Progenitor cell of endocrine pancreas (in vitro differentiated cells): ENCODE measurements around the gene MAFG. TPM values are rescaled to one million over a fixed set of nuclear protein-coding genes. Genes with fewer than 3 reads are reported as not detected.
A peak's percentile ranks its signal among the peaks of the same experiment; 100 is the strongest.

ENCODE experiments used
- DNase-seq: peaks from one replicate; pipeline ENCODE4 v3.0.0; 2021; ENCODE audit warnings: low spot score; ENCODE audit not compliant: unreplicated experiment
- H3K27ac Mint-ChIP-seq: 2 replicates; pipeline ENCODE4 v1.8.0; 2021; ENCODE audit warnings: mild to moderate bottlenecking, moderate library complexity, mixed read lengths
- H3K27me3 Mint-ChIP-seq: 2 replicates; pipeline ENCODE4 v1.8.0; 2021; ENCODE audit warnings: mixed read lengths
- H3K36me3 Mint-ChIP-seq: 2 replicates; pipeline ENCODE4 v1.8.0; 2022; ENCODE audit warnings: mixed read lengths; ENCODE audit not compliant: insufficient read depth
- H3K4me1 Mint-ChIP-seq: 2 replicates; pipeline ENCODE4 v1.8.0; 2021; ENCODE audit warnings: low read depth, mixed read lengths
- H3K4me3 Mint-ChIP-seq: 2 replicates; pipeline ENCODE4 v1.8.0; 2021; ENCODE audit warnings: low read depth, mild to moderate bottlenecking, moderate library complexity, mixed read lengths
- H3K9me3 Mint-ChIP-seq: 2 replicates; pipeline ENCODE4 v1.8.0; 2021; ENCODE audit warnings: low read depth, mixed read lengths
- long read RNA-seq: library from polyadenylated mRNA; unstranded; transcript quantifications from one replicate; pipeline ENCODE4 v2.0.0, GENCODE V29; 2020
- total RNA-seq: library from RNA; stranded (reverse); gene quantifications from 2 replicates; pipeline ENCODE4 v1.2.1, GENCODE V29; 2021
- TF ChIP-seq, protein P1 (sequence below): fragments of 200-600 bp; sonication (generic); IDR thresholded peaks from one replicate; pipeline ENCODE4 v1.5.0; 2021; ENCODE audit warnings: antibody characterized with exemption, mild to moderate bottlenecking; ENCODE audit not compliant: unreplicated experiment

Gene MAFG
- total RNA-seq: 29.5 and 30.2 TPM in 2 replicates
- long read RNA-seq, partial matches to known transcripts: 0 of 4 reads
- long read RNA-seq, other reads (novel, unspliced or antisense): 3 of 4 reads

DNA sequence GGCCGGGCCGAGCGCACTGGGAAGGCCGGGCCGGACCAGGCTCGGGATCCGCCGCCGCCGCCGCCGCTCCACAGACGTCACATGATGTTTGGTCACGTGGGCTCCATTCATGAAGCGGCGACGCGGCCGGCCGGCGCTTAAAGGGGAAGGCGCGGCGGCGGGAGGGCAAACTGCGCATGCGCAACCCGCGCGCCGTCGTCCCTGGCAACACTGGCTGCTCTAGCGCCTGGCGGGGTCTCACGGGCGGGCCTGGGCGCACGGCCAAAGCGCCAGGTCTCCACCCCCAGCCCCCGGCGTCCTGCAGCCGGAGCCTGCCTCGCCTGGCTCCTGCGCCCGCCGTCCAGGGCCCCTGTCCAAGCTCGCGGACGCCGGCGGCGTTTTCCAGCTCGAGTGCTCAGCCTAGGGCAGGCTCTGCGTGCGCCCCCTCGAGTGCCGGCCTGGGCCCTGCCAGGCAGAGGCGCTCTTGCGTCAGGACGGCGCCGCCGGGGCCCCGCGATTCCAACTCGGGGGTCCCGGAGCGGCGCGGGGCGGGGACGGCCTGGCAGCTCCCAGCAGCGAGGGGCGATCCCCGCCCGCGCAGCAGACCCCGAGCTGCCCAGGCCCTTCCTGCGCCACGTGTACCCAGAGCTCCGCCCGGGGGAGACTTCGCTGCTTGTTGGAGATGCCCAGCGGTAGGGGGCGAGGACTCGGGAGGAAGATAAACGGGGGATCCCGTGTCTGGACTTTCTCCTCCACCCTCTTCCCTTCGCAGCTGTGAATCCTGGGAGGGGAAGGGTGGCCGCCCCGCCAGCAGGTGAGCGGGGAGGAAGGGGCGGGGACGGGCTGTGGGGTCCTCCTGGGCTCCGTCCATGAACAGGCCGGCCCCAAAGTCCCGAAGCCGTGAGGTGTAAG, at the start of gene MAFG:
Gene MAFG (minus strand): TSS at position 83 of the 891 bp plus-strand sequence. CDS start 4,550 bp downstream, outside the sequence.
- peak within 1 kb of the TSS; percentile 99 for H3K27ac Mint-ChIP-seq
- peaks cover 22% of the 10 kb centered on the region for H3K4me1 Mint-ChIP-seq
- H3K36me3 Mint-ChIP-seq: no peaks in the 10 kb centered on the region
- H3K9me3 Mint-ChIP-seq: no peaks in the 10 kb centered on the region
- peak within 1 kb of the TSS; percentile 86 for H3K4me3 Mint-ChIP-seq
- H3K27me3 Mint-ChIP-seq: peaks cover 3% of the 10 kb centered on the region
- TF ChIP-seq, protein P1, sequence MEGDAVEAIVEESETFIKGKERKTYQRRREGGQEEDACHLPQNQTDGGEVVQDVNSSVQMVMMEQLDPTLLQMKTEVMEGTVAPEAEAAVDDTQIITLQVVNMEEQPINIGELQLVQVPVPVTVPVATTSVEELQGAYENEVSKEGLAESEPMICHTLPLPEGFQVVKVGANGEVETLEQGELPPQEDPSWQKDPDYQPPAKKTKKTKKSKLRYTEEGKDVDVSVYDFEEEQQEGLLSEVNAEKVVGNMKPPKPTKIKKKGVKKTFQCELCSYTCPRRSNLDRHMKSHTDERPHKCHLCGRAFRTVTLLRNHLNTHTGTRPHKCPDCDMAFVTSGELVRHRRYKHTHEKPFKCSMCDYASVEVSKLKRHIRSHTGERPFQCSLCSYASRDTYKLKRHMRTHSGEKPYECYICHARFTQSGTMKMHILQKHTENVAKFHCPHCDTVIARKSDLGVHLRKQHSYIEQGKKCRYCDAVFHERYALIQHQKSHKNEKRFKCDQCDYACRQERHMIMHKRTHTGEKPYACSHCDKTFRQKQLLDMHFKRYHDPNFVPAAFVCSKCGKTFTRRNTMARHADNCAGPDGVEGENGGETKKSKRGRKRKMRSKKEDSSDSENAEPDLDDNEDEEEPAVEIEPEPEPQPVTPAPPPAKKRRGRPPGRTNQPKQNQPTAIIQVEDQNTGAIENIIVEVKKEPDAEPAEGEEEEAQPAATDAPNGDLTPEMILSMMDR: peak; percentile 49
- peak; percentile 91 for DNase-seq

DNA sequence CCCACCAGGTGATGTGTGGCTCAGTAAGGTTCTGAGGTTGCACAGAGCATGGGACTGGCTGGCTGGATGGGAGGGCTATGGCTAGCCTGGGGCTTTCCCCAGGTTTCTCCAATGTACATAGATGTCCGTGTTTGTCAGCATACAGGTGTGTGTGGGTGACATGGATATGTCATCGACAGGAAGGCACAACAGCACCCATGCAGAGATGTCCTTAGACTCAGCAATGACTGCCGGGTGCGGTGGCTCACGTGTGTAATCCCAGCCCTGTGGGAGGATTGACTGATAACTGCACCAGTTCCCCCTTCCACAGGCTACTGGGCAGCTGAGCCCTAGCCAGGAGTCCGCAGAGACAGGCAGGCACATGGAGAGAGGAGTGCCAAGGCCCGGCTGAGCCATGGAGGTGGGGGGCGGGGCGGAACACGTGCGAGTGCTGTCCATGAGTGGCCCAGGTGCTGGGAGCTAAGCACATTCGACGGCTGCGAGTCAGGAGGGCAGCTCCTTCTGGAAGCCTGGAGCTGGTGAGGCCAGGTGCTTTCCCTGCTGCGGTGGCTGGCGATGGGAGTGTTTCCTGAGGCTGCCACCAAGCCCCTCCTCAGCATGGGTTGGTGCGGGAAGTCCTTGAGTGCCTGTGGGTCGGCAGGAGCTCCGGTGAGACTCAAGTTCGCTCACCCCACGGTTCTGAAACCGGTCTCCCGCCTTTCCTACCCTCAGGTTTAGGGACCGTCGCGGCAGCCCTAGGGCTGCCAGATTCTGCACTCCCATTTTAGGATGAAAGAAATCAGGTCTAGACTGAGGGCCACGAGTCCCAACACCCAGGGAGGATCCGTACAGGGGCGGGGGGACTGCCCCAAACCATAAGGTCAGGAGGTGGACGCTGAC, 49.0 kb upstream of the MAFG start:
- Mint-ChIP-seq H3K36me3 (no peaks in the 10 kb centered on the region), H3K27ac (peak overlapping the region; percentile 94), H3K27me3 (peaks cover 10% of the 10 kb centered on the region), H3K4me3 (peak overlapping the region; percentile 88), H3K4me1 (peaks cover 2% of the 10 kb centered on the region), H3K9me3 (no peaks in the 10 kb centered on the region)
- TF ChIP-seq, protein P1: no peak
- DNase-seq: no peak

DNA sequence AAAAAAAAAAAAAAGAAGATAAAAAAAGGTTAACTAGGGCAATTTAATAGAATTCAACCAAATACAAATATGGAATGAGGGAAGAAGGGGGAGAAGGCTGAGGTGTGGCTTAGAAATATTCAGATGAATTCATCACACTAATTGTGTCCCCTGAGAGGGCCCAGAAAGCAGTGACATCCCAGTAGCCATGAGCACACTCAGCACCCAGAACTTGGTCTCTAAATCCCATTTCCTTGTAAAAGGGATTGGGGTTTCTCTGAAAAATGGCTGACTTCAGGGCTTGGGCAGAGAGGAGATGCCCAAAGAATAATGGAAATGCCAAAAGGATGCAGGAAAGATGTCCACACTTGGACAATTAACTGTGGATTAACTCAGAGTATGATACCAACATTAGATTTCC, 45.9 kb upstream of the MAFG start:
- Mint-ChIP-seq H3K27ac (no peak overlapping the region), H3K4me1 (no peaks in the 10 kb centered on the region), H3K36me3 (no peaks in the 10 kb centered on the region), H3K4me3 (no peak overlapping the region), H3K27me3 (peaks cover 10% of the 10 kb centered on the region), H3K9me3 (no peaks in the 10 kb centered on the region)
- no peak for DNase-seq
- TF ChIP-seq, protein P1: no peak

DNA sequence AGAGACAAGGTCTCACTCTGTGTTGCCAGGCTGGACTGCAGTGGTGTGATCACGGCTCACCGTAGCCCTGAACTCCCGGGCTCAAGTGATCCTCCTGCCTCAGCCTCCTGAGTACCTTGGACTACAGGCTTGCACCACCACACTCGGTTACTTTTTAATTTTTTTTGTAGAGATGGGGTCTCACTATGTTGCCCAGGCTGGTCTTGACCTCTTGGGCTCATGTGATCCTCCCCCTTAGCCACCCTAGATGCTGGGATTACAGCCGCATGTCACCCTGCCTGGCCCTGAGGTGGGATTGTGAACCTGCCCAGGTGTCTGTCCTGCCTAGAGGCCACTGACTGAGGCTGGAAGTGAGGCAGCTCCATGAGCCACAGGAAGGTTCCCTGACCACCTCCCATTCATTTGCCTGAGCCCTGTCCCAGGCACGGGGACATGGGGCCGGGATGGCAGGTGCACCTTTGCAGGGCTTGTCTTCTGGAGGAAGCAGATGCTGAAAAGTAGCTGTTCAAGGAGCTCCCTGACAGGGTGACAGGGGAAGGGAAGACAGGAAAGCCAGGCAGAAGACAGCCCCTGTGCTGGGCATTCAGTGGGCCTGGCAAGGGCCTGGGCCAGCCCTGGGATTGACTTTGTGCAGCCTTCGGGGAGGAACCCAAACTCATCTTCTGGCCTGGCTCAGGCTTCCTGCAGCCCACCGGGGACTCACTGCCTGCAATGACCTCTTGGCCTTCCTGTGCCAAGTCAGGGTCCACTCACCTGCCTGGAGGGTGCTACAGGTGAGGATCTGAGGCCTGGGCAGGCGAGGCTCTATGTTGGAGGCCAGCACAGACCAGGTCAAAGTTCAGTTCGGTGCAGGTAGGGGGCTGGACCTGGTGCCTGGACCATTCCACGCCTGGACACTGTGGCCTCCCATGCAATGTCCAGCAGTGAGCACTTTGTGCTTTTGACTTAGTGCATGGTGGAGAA, 41.6 kb upstream of the MAFG start:
- Mint-ChIP-seq H3K9me3 (no peaks in the 10 kb centered on the region), H3K27ac (no peak overlapping the region), H3K4me3 (no peak overlapping the region), H3K4me1 (peaks cover 1% of the 10 kb centered on the region), H3K27me3 (peaks cover 25% of the 10 kb centered on the region), H3K36me3 (no peaks in the 10 kb centered on the region)
- TF ChIP-seq, protein P1: no peak
- no peak for DNase-seq
